OCI-LY7 (cell line): Measurements from ENCODE around the gene MYBPHL. TPM values are rescaled to one million over a fixed set of nuclear protein-coding genes. Genes with fewer than 3 reads are reported as not detected.

Experiments used
- BruUV-seq: library from RNA; stranded (reverse); fragments of 400-500 nt; replicated peaks from 2 replicates; lab custom pipeline; 2021; lab: Mats Ljungman, UMichigan
- CTCF ChIA-PET: fragments of 300-600 bp; sonication (Branson Sonifier 250); formaldehyde crosslinking; loops from one replicate; lab custom pipeline; 2022; ENCODE audit warnings: antibody characterized with exemption; ENCODE audit not compliant: unreplicated experiment; lab: Charles Lee
- POLR2A ChIA-PET: fragments of 300-600 bp; sonication (Branson Sonifier 250); formaldehyde crosslinking; loops from one replicate; lab custom pipeline; 2022; ENCODE audit warnings: antibody characterized with exemption; lab: Charles Lee
- DNase-seq: peaks from one replicate; pipeline ENCODE4 v3.0.0-alpha.2; 2015; ENCODE audit warnings: low spot score
- H2AFZ ChIP-seq: fragments of 200-600 bp; sonication (generic), shearing (Covaris generic); 2 replicates; pipeline ENCODE4 v1.6.1; 2014; ENCODE audit warnings: mild to moderate bottlenecking, antibody characterized with exemption, low read length, moderate library complexity
- H3K27ac ChIP-seq: fragments of 200-600 bp; sonication (generic); 2 replicates; pipeline ENCODE4 v1.5.1; 2014; ENCODE audit warnings: mixed run types, low read depth, mild to moderate bottlenecking, moderate library complexity, low read length, inconsistent platforms; ENCODE audit not compliant: poor library complexity, severe bottlenecking
- H3K36me3 ChIP-seq: fragments of 200-600 bp; sonication (generic); 2 replicates; pipeline ENCODE4 v1.6.1; 2014; ENCODE audit warnings: mild to moderate bottlenecking, antibody characterized with exemption, low read length, moderate library complexity, mixed read lengths; ENCODE audit not compliant: insufficient read depth
- H3K4me1 ChIP-seq: fragments of 200-600 bp; sonication (generic); 2 replicates; pipeline ENCODE4 v1.5.1; 2014; ENCODE audit warnings: mild to moderate bottlenecking, low read length; ENCODE audit not compliant: insufficient read depth, poor library complexity, severe bottlenecking
- H3K4me2 ChIP-seq: fragments of 200-600 bp; sonication (generic); 2 replicates; pipeline ENCODE4 v1.6.1; 2014; ENCODE audit warnings: mild to moderate bottlenecking, low read length
- H3K4me3 ChIP-seq: fragments of 200-600 bp; sonication (generic); 2 replicates; pipeline ENCODE4 v1.5.1; 2014; ENCODE audit warnings: mild to moderate bottlenecking, low read depth, low read length; ENCODE audit not compliant: poor library complexity, severe bottlenecking
- H3K79me2 ChIP-seq: fragments of 200-600 bp; sonication (generic); 2 replicates; pipeline ENCODE4 v1.6.1; 2016; ENCODE audit warnings: low read depth, mild to moderate bottlenecking, low read length, moderate library complexity, mixed read lengths; ENCODE audit not compliant: insufficient read depth
- H3K9me2 ChIP-seq: fragments of 200-600 bp; sonication (generic); 2 replicates; pipeline ENCODE4 v1.6.1; 2016; ENCODE audit warnings: mild to moderate bottlenecking, low read length, mixed read lengths; ENCODE audit not compliant: insufficient read depth
- H3K9me3 ChIP-seq: fragments of 200-600 bp; sonication (generic); 2 replicates; pipeline ENCODE4 v1.6.1; 2014; ENCODE audit warnings: mild to moderate bottlenecking, mixed run types, low read length, mixed read lengths
- H4K20me1 ChIP-seq: fragments of 200-600 bp; sonication (generic); 2 replicates; pipeline ENCODE4 v1.6.1; 2014; ENCODE audit warnings: mild to moderate bottlenecking, antibody characterized with exemption, low read length, moderate library complexity, mixed read lengths; ENCODE audit not compliant: insufficient read depth
- EZH2phosphoT487 ChIP-seq: fragments of 200-600 bp; sonication (generic); IDR thresholded peaks from 2 replicates; pipeline ENCODE4 v1.6.1; 2018; ENCODE audit warnings: low read depth, borderline replicate concordance, mild to moderate bottlenecking, mixed run types, antibody characterized with exemption, low read length, moderate library complexity, mixed read lengths
- intact Hi-C: fragments of 100-400 bp; cut with micrococcal nuclease; formaldehyde crosslinking; loops from one replicate; pipeline ENCODE4 v1.10.0; 2022; ENCODE audit not compliant: unreplicated experiment
- total RNA-seq, 2 experiments: library from RNA; depleted of rRNA in 1 of 2; stranded (reverse); fragments of >200 nt in 1 of 2; shearing (Covaris generic) in 1 of 2; gene quantifications; 2 replicates each; pipeline ENCODE4 v1.2.3, GENCODE V29; 2014 to 2022
- TF ChIP-seq, protein P1 (sequence below): fragments of 200-600 bp; sonication (generic); conservative IDR thresholded peaks from 2 replicates; pipeline ENCODE4 v1.5.1; 2014; ENCODE audit warnings: mild to moderate bottlenecking, antibody characterized with exemption, low read length, moderate library complexity, mixed read lengths

Gene MYBPHL
- total RNA-seq, 2 experiments from 2014 or later: 0.16 TPM; not detected in 1

DNA sequence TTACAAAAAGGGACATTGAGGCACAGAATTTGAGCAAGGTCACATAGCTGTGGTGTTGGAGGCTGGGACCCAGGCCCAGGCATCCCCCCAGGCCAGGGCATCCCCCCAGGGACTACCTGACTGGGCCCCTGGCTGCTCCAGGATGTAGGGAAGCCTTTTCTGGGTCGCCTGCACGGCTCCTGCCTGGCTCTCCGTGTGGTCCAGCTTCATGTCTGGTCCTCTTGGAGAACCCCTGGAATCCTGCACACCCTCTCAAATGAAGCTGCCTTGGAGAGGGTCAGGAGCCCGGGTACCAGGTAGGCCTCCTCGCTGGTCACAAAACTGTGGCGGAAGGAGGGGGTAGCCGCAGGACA, 58.4 kb downstream of the MYBPHL start:
- Histone ChIP-seq H3K79me2 (no peaks in the 10 kb centered on the region), H3K4me2 (no peak overlapping the region), H3K9me3 (no peaks in the 10 kb centered on the region), H2AFZ (no peak overlapping the region), H4K20me1 (no peaks in the 10 kb centered on the region), H3K9me2 (no peaks in the 10 kb centered on the region), H3K4me3 (no peak overlapping the region), H3K4me1 (peaks cover 15% of the 10 kb centered on the region), H3K27ac (no peak overlapping the region), H3K36me3 (no peaks in the 10 kb centered on the region)
- intact Hi-C loops: no loop called here
- BruUV-seq: no TSS peak
- ChIA-PET POLR2A (interaction anchor here (1.5 kb wide), 1 partner anchor 8 kb away, joined by 4 read pairs; no protein-coding TSS in a partner anchor), CTCF (no interaction called here)
- no peak for TF ChIP-seq EZH2phosphoT487
- TF ChIP-seq, protein P1, sequence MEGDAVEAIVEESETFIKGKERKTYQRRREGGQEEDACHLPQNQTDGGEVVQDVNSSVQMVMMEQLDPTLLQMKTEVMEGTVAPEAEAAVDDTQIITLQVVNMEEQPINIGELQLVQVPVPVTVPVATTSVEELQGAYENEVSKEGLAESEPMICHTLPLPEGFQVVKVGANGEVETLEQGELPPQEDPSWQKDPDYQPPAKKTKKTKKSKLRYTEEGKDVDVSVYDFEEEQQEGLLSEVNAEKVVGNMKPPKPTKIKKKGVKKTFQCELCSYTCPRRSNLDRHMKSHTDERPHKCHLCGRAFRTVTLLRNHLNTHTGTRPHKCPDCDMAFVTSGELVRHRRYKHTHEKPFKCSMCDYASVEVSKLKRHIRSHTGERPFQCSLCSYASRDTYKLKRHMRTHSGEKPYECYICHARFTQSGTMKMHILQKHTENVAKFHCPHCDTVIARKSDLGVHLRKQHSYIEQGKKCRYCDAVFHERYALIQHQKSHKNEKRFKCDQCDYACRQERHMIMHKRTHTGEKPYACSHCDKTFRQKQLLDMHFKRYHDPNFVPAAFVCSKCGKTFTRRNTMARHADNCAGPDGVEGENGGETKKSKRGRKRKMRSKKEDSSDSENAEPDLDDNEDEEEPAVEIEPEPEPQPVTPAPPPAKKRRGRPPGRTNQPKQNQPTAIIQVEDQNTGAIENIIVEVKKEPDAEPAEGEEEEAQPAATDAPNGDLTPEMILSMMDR: no peak
- no peak for DNase-seq

DNA sequence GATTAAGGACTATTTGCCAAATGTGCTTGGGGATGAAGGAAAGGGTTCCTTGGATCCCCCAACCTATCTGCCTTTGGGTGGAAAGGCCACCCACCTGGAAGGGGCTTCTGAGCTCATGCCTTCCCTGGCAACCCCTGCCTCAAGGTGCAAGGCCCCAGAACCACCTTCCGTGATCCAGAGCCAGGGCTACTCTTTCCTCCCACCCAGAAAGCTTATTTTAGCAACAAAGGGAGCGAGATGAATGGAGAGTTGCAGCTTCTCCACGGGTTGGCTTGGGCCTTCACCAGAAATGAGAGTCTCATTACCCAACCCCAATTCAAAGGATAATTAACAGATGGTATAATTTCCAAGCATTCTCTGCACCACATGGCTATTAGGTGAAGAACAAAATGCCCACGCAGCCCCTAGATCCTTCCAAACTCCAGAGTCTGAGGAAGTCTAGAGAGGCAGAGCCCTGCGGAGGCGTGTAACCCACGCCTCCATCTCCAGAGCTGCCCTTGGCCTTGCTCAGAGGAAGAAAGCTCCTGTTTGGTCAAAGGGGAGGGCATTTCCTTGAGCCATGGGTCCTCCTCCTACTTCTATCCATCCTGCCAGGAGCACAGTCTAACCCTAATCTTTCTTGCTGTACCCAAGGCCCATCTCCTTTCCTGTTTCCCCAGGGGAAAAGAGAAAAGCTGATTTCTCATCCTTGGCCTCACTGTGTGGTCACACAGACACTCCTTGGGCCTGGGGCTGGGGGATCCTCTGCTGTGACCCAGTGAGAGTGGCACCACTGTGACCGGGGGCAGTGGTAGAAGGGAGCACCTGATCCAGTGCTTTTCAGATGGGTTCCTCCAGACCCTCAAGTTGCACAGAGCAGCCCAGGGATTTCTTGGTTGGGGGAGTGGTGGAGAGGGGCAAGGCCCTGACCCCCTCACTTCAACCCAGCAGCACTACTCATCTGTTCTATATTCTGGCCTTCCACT, 59.1 kb downstream of the MYBPHL start:
- no peaks in the 10 kb centered on the region for H3K79me2 ChIP-seq
- no peak for DNase-seq
- no peaks in the 10 kb centered on the region for H3K36me3 ChIP-seq
- BruUV-seq: no TSS peak
- no peak overlapping the region for H2AFZ ChIP-seq
- H3K27ac ChIP-seq: no peak overlapping the region
- no peak overlapping the region for H3K4me3 ChIP-seq
- H3K9me2 ChIP-seq: no peaks in the 10 kb centered on the region
- ChIA-PET CTCF (interaction anchor here (0.6 kb wide), 1 partner anchor 9 kb away, joined by 3 read pairs; no protein-coding TSS in a partner anchor), POLR2A (interaction anchor here (0.6 to 1.5 kb wide), 2 partner anchors 9 to 41 kb away, joined by 3 to 4 read pairs; no protein-coding TSS in a partner anchor)
- no peak overlapping the region for H3K4me2 ChIP-seq
- no peaks in the 10 kb centered on the region for H3K9me3 ChIP-seq
- peaks cover 10% of the 10 kb centered on the region for H3K4me1 ChIP-seq
- intact Hi-C loops: no loop called here
- no peak for TF ChIP-seq EZH2phosphoT487
- TF ChIP-seq, protein P1: no peak
- no peaks in the 10 kb centered on the region for H4K20me1 ChIP-seq

DNA sequence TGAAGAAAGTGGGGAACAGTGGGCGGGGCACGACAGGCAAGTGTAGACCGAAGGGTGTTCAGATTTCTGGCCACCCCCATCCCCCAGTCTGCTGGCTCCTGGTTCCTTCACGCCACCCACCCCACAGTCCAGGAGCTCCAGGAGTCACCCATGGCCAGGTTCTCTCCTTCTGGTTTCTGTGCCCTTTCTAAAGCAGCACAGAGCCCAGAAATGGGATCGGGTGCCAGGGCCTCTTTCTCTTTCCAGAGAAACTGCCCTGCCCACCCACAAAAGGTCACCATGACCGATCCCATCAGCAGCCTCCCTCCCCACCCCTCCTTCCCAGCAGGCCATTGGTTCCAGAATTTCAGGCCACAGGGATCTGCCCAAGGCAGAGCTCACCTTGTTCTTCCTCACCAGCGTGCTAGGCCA, 60.7 kb downstream of the MYBPHL start:
- Histone ChIP-seq H3K4me2 (no peak overlapping the region), H2AFZ (no peak overlapping the region), H3K4me3 (no peak overlapping the region), H3K27ac (no peak overlapping the region), H3K79me2 (no peaks in the 10 kb centered on the region), H3K9me2 (no peaks in the 10 kb centered on the region), H3K9me3 (no peaks in the 10 kb centered on the region), H3K36me3 (no peaks in the 10 kb centered on the region), H4K20me1 (no peaks in the 10 kb centered on the region), H3K4me1 (peaks cover 10% of the 10 kb centered on the region)
- no TSS peak for BruUV-seq
- ChIA-PET CTCF (no interaction called here), POLR2A (interaction anchor here (0.6 kb wide), 2 partner anchors 150 to 270 kb away, joined by 3 to 4 read pairs; no protein-coding TSS in a partner anchor)
- TF ChIP-seq EZH2phosphoT487: no peak
- TF ChIP-seq, protein P1: no peak
- intact Hi-C loops: no loop called here
- DNase-seq: no peak
